PC-3 (cell line): ENCODE measurements around the gene CDK19.

Source experiments
- EZH2 ChIP-seq: fragments of 300-600 bp; sonication (generic); IDR thresholded peaks from one replicate; pipeline ENCODE4 v1.6.1; 2017; ENCODE audit warnings: antibody characterized with exemption, mild to moderate bottlenecking, low read length; ENCODE audit not compliant: unreplicated experiment
- TF ChIP-seq, protein P1 (sequence below): fragments of 300-600 bp; sonication (generic); conservative IDR thresholded peaks from 2 replicates; pipeline ENCODE4 v1.5.1; 2017; ENCODE audit warnings: antibody characterized with exemption, low read depth, mild to moderate bottlenecking, low read length

DNA sequence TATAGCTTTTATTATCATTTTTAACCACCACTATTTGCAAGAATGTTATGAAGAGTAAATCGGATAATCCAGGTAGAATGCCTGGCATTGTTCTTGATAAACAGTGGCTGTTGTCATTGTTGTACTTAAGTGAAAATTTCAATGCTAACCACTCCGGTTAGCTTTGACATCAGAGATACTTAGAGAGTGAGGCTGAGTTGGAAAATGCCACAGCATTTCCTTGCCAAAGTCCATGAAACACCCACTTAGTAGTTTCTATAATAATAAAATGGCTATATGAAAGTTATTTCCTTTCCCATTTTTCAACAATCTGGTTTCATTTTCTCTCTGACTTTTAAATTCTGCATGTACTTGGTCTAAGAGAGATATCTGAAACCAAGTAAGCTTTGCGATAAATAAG, 132.0 kb downstream of the CDK19 start:
- TF ChIP-seq, protein P1, sequence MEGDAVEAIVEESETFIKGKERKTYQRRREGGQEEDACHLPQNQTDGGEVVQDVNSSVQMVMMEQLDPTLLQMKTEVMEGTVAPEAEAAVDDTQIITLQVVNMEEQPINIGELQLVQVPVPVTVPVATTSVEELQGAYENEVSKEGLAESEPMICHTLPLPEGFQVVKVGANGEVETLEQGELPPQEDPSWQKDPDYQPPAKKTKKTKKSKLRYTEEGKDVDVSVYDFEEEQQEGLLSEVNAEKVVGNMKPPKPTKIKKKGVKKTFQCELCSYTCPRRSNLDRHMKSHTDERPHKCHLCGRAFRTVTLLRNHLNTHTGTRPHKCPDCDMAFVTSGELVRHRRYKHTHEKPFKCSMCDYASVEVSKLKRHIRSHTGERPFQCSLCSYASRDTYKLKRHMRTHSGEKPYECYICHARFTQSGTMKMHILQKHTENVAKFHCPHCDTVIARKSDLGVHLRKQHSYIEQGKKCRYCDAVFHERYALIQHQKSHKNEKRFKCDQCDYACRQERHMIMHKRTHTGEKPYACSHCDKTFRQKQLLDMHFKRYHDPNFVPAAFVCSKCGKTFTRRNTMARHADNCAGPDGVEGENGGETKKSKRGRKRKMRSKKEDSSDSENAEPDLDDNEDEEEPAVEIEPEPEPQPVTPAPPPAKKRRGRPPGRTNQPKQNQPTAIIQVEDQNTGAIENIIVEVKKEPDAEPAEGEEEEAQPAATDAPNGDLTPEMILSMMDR, result no peak
- no peak for TF ChIP-seq EZH2
